ENCODE measurements around the gene EPHA8.
A peak's percentile ranks its signal among the peaks of the same experiment; 100 is the strongest.

The EPHA8 gene

GRCh38 chr1:22567197-22567596, 3.9 kb downstream of the EPHA8 start:
- DNase-seq (ENCODE audit: low read depth): no peak
- H3K4me3 ChIP-seq (ENCODE audit: low read depth, low read length): no peak overlapping the region
- TF ChIP-seq MYC (IDR thresholded peaks at IDR 0.05; ENCODE audit: low read depth, low read length): no peak

GRCh38 chr1:22567994-22568393, 4.7 kb downstream of the EPHA8 start:
- TF ChIP-seq POLR2A (IDR thresholded peaks at IDR 0.05; ENCODE audit: extremely low read depth, insufficient read length): no peak
- no peak for TF ChIP-seq MYC (IDR thresholded peaks at IDR 0.05; ENCODE audit: low read depth, low read length)
- TF ChIP-seq MAX (IDR thresholded peaks at IDR 0.05; ENCODE audit: low read depth, low read length): no peak
- no peak for TF ChIP-seq CTCF (IDR thresholded peaks at IDR 0.05; ENCODE audit: low read depth, low read length)
- DNase-seq (ENCODE audit: low read depth): peak; percentile 23
- no peak overlapping the region for H3K4me3 ChIP-seq (ENCODE audit: low read depth, low read length)

- no peak for TF ChIP-seq CTCF (IDR thresholded peaks at IDR 0.05; ENCODE audit: low read depth, low read length)
- no peak for TF ChIP-seq MYC (IDR thresholded peaks at IDR 0.05; ENCODE audit: low read depth, low read length)
- TF ChIP-seq MAX (IDR thresholded peaks at IDR 0.05; ENCODE audit: low read depth, low read length): no peak
- TF ChIP-seq POLR2A (IDR thresholded peaks at IDR 0.05; ENCODE audit: extremely low read depth, insufficient read length): no peak
- no peak overlapping the region for H3K4me3 ChIP-seq (ENCODE audit: low read depth, low read length)
- no peak for DNase-seq (ENCODE audit: low read depth)
Observed at GRCh38 chr1:22569269-22569668, 6.0 kb downstream of the EPHA8 start.

- DNase-seq (ENCODE audit: low read depth): no peak
- TF ChIP-seq MAX (IDR thresholded peaks at IDR 0.05; ENCODE audit: low read depth, low read length): no peak
- TF ChIP-seq CTCF (IDR thresholded peaks at IDR 0.05; ENCODE audit: low read depth, low read length): no peak
- no peak for TF ChIP-seq MYC (IDR thresholded peaks at IDR 0.05; ENCODE audit: low read depth, low read length)
- TF ChIP-seq POLR2A (IDR thresholded peaks at IDR 0.05; ENCODE audit: extremely low read depth, insufficient read length): no peak
- H3K4me3 ChIP-seq (ENCODE audit: low read depth, low read length): no peak overlapping the region
Observed at GRCh38 chr1:22570140-22570909, 7.0 kb downstream of the EPHA8 start.

GRCh38 chr1:22572818-22573217, 9.5 kb downstream of the EPHA8 start:
- no peak overlapping the region for H3K4me3 ChIP-seq (ENCODE audit: low read depth, low read length)
- no peak for TF ChIP-seq POLR2A (IDR thresholded peaks at IDR 0.05; ENCODE audit: extremely low read depth, insufficient read length)
- no peak for TF ChIP-seq CTCF (IDR thresholded peaks at IDR 0.05; ENCODE audit: low read depth, low read length)
- no peak for TF ChIP-seq MAX (IDR thresholded peaks at IDR 0.05; ENCODE audit: low read depth, low read length)
- no peak for TF ChIP-seq MYC (IDR thresholded peaks at IDR 0.05; ENCODE audit: low read depth, low read length)
- DNase-seq (ENCODE audit: low read depth): no peak

- TF ChIP-seq MYC (IDR thresholded peaks at IDR 0.05; ENCODE audit: low read depth, low read length) (no peak), MAX (IDR thresholded peaks at IDR 0.05; ENCODE audit: low read depth, low read length) (no peak), CTCF (IDR thresholded peaks at IDR 0.05; ENCODE audit: low read depth, low read length) (no peak), POLR2A (IDR thresholded peaks at IDR 0.05; ENCODE audit: extremely low read depth, insufficient read length) (no peak)
- no peak overlapping the region for H3K4me3 ChIP-seq (ENCODE audit: low read depth, low read length)
- no peak for DNase-seq (ENCODE audit: low read depth)
Observed at GRCh38 chr1:22573237-22573636, 9.9 kb downstream of the EPHA8 start.

Data from NB4 (cell line).